Measurements from ENCODE around the gene TMC3. TPM values are rescaled to one million over a fixed set of nuclear protein-coding genes. Genes with fewer than 3 reads are reported as not detected.

Gene TMC3
- total RNA-seq, 1 donor from 2014 or later, result 0.07 TPM

DNA sequence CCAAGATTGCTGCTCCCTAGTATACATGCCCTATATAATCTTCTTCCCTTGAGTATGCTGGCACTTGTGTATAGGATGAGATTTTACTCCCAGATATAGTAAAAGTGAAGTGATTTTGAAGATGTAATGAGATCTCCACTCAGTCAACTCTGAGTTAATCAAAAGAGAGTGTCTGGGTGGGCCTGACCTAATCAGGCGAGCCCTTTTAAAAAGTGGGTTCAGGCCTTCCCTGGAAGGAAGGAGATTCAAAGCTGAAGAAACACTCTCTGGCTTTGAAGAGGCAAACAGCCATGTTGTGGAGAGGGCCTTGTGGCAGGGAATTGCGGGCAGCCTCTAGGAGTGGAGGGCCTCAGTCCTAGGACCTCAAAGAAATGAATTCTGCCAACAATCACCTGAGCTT is 44.6 kb downstream of the TMC3 start:
- no peak for TF ChIP-seq CTCF (conservative IDR thresholded peaks at IDR 0.05)
- Mint-ChIP-seq H3K9me3 (no peaks in the 10 kb centered on the region), H3K27ac (no peak overlapping the region), H3K4me3 (no peak overlapping the region), H3K4me1 (ENCODE audit: unreplicated experiment) (peaks cover 8% of the 10 kb centered on the region), H3K36me3 (no peaks in the 10 kb centered on the region), H3K27me3 (peaks cover 9% of the 10 kb centered on the region)
- no peak for DNase-seq (ENCODE audit: extremely low spot score, unreplicated experiment)

DNA sequence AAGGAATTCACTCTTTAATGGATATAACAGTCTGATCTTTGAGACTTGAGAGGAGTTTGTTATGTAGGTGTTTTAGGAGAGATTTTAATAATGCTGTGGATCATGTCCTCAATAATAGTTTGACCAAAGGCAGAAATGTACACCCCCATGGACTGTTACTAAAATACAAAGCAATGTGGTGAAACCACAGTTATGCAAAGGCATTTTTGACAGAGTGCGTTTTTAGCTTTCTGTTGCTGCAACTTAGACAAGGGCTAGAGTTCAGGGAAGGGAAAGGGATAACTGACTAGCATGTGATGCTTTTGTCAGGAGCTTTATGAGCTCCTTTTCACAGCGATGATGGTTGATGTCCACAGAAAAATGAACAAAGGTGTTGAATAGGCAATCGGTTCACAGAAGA is 46.5 kb downstream of the TMC3 start:
- no peak overlapping the region for H3K4me3 Mint-ChIP-seq
- no peaks in the 10 kb centered on the region for H3K9me3 Mint-ChIP-seq
- H3K36me3 Mint-ChIP-seq, result peaks cover under 1% of the 10 kb centered on the region
- peaks cover 12% of the 10 kb centered on the region for H3K27me3 Mint-ChIP-seq
- H3K4me1 Mint-ChIP-seq (ENCODE audit: unreplicated experiment), result peaks cover 19% of the 10 kb centered on the region
- TF ChIP-seq CTCF (conservative IDR thresholded peaks at IDR 0.05), result no peak
- no peak for DNase-seq (ENCODE audit: extremely low spot score, unreplicated experiment)
- no peak overlapping the region for H3K27ac Mint-ChIP-seq

DNA sequence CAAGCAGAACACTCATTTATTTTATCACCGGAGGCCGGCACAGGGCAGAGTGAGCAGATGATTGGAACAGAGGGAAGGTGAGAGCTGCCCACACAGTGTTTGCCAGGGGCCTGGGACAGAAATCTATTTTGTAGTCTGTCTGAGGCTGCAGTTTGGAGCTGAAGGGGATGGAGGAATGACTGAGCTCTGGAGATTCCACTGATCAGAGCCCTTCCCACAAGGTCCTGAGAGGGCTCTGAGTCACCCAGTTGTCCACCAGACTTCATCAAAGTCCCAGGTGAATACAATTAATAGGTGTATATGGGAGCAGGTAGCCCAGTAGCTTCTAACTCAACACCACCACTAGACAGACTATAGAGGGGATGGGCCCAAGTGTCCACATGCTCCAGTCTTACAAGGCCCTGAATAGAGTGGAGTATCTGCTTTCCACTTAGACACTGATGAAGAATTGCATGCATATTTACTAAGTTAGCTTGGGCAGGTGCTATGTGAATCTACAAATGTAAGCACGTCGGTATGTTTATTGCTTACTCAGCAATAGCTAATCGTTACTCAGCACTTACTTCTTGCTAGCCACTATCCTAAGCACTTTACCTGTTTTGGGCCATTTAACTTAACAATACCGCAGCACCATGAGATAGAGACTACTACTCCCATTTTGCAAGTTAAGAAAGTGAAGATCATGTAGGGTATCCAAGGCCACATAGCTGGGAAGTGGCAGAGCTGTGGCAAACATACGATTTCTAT is 47.4 kb downstream of the TMC3 start:
- H3K4me3 Mint-ChIP-seq, result no peak overlapping the region
- H3K36me3 Mint-ChIP-seq, result peaks cover 4% of the 10 kb centered on the region
- no peak for DNase-seq (ENCODE audit: extremely low spot score, unreplicated experiment)
- H3K9me3 Mint-ChIP-seq, result no peaks in the 10 kb centered on the region
- peaks cover 22% of the 10 kb centered on the region for H3K4me1 Mint-ChIP-seq (ENCODE audit: unreplicated experiment)
- TF ChIP-seq CTCF (conservative IDR thresholded peaks at IDR 0.05), result no peak
- no peak overlapping the region for H3K27ac Mint-ChIP-seq
- H3K27me3 Mint-ChIP-seq, result peaks cover 12% of the 10 kb centered on the region

GRCh38 chr15:81323944-81324881 is 49.8 kb downstream of the TMC3 start, which contains the start of gene STARD5:
Gene STARD5, minus strand, starts transcription at chr15:81324141. Its CDS starts 42 bp downstream, at chr15:81324099.
- Mint-ChIP-seq H3K27ac (peak within 1 kb of the TSS; percentile 93), H3K36me3 (peaks cover 11% of the 10 kb centered on the region), H3K4me1 (ENCODE audit: unreplicated experiment) (peaks cover 18% of the 10 kb centered on the region), H3K4me3 (peak within 1 kb of the TSS; percentile 100), H3K9me3 (no peaks in the 10 kb centered on the region), H3K27me3 (peaks cover 7% of the 10 kb centered on the region)
- TF ChIP-seq CTCF (conservative IDR thresholded peaks at IDR 0.05), result no peak
- DNase-seq (ENCODE audit: extremely low spot score, unreplicated experiment), result peak; percentile 97

DNA sequence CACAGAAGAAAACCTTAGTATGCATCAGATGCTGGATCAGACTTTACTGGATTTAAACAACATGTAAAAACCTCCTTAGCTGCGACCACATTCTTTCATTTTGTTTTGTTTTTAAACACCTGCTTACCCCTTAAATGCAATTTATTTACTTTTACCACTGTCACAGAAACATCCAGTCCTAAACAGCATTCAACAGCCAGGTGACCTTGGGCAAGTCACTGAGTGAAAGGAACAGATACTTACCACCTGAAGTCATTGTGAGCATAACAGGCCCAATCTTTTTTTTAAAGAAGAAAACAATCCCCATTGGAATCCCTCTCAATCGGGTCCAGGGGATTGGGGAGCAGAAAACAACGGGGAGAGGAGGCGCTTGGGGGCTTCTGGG is 50.5 kb downstream of the TMC3 start:
- Mint-ChIP-seq H3K27ac (peak overlapping the region; percentile 93), H3K9me3 (no peaks in the 10 kb centered on the region), H3K4me3 (peak overlapping the region; percentile 100), H3K27me3 (peaks cover 7% of the 10 kb centered on the region), H3K36me3 (peaks cover 13% of the 10 kb centered on the region), H3K4me1 (ENCODE audit: unreplicated experiment) (peaks cover 18% of the 10 kb centered on the region)
- no peak for TF ChIP-seq CTCF (conservative IDR thresholded peaks at IDR 0.05)
- DNase-seq (ENCODE audit: extremely low spot score, unreplicated experiment), result no peak
